Right cardiac atrium (tissue), 5 donors: Measurements from ENCODE around the gene ECSCR. TPM values are rescaled to one million over a fixed set of nuclear protein-coding genes. Genes with fewer than 3 reads are reported as not detected.
"Not testable (repeated sequence)": the region's sequence is repeated elsewhere in the genome, so short reads cannot be mapped to it uniquely, and the experiment has no call there.

Experiments used
- ATAC-seq, 2 donors: fragments of 200-7000 bp; cut with Tn5 transposase; one replicate each; pipeline versions ENCODE4 v1.8.0 to v1.9.1; 2020; ENCODE audit warnings: moderate library complexity in 2 of 2, mild to moderate bottlenecking in 1 of 2
- DNase-seq, 3 donors: peaks; one replicate each; pipeline ENCODE4 v3.0.0-alpha.2; 2020
- H3K27ac ChIP-seq: one replicate; pipeline ENCODE4 v1.5.1; 2013; ENCODE audit warnings: mild to moderate bottlenecking, low read length, control low read depth, moderate library complexity
- H3K27me3 ChIP-seq: one replicate; pipeline ENCODE4 v1.6.1; 2013; ENCODE audit not compliant: control insufficient read depth, insufficient read depth
- H3K4me1 ChIP-seq: one replicate; pipeline ENCODE4 v1.6.1; 2013; ENCODE audit warnings: low read length; ENCODE audit not compliant: control insufficient read depth, insufficient read depth
- H3K4me3 ChIP-seq: one replicate; pipeline ENCODE4 v1.5.1; 2013; ENCODE audit warnings: low read length, control low read depth
- H3K9me3 ChIP-seq: one replicate; pipeline ENCODE4 v1.6.1; 2013; ENCODE audit warnings: low read length; ENCODE audit not compliant: control insufficient read depth
- WGBS: extraction: QIAGEN DNeasy Blood & Tissue Kit; methylation state at CpG from one replicate; pipeline ENCODE4 v1.1.7; 2013; 5-methylcytosine and 5-hydroxymethylcytosine counted together
- intact Hi-C, 4 donors: fragments of 100-400 bp; cut with DNase I; formaldehyde crosslinking; loops; one replicate each; pipeline versions ENCODE4 v1.11.0 to v1.14.0; 2022 to 2023
- polyA plus RNA-seq: library from polyadenylated mRNA; stranded (reverse); fragments of 200-250 nt; gene quantifications from one replicate; pipeline ENCODE4 v1.2.3, GENCODE V29; 2013
- total RNA-seq, 4 donors: library from RNA; stranded (reverse); fragmentation: NEBNext Ultra II Directional; extraction: Animal tissue kit (Norgen Biotek cat#: 25700); gene quantifications; one replicate each; pipeline ENCODE4 v1.2.1, GENCODE V29; 2021
- donor health status: healthy with polysubstance abuse.
- donor health status: DM: no; HTN: yes; CAD: no.
- donor health status: DM: no; HTN: no; CAD: no.
- donor health status: DM: no; HTN: yes; CAD: no; lungs with severe emphysema.
- donor health status: DM: yes; HTN: yes; CAD: no.

ECSCR gene
- total and polyA plus RNA-seq, 5 donors, result 19.9 to 38.3 (median 21.3) TPM

- H3K27me3 ChIP-seq, result no peaks in the 10 kb centered on the region
- no peak overlapping the region for H3K27ac ChIP-seq
- ATAC-seq, result no peak
- H3K4me3 ChIP-seq, result no peak overlapping the region
- DNase-seq, result no peak
- intact Hi-C loops, result no loop called here
- H3K4me1 ChIP-seq, result peaks cover 2% of the 10 kb centered on the region
- H3K9me3 ChIP-seq, result no peaks in the 10 kb centered on the region
- WGBS, result 64% methylated on average over 4 of the region's 4 CpGs
These were observed 18.6 kb downstream of the ECSCR start for GRCh38 chr5:139443831-139444453.

GRCh38 chr5:139440416-139440815, 22.1 kb downstream of the ECSCR start:
- H3K27me3 ChIP-seq, H3K9me3 ChIP-seq, H3K27ac ChIP-seq, H3K4me3 ChIP-seq, intact Hi-C loops, H3K4me1 ChIP-seq, ATAC-seq: not testable (repeated sequence)
- peak in 1 of 3 donors; percentile 62 for DNase-seq
- WGBS, result 97% methylated on average over 17 of the region's 17 CpGs

- WGBS, result 3% methylated on average over 49 of the region's 49 CpGs
- ATAC-seq (peak; percentile 98 to 99), DNase-seq (peak; percentile 96 to 99 (median 98))
- intact Hi-C loops, result loop anchor here in 1 of 4 donors (10.0 kb wide), 1 partner anchor 46 kb away; the partner anchor contains the start of gene STING1
- Histone ChIP-seq H3K4me3 (peak within 1 kb of the TSS; percentile 95), H3K4me1 (peaks cover 4% of the 10 kb centered on the region), H3K27me3 (no peaks in the 10 kb centered on the region), H3K27ac (peak within 1 kb of the TSS; percentile 97), H3K9me3 (no peaks in the 10 kb centered on the region)
These were observed 23.3 kb downstream of the ECSCR start, which contains the start of gene DNAJC18 for GRCh38 chr5:139439013-139439903. Gene DNAJC18, minus strand, starts transcription at chr5:139439525. Its CDS starts 80 bp downstream, at chr5:139439445.

- no peaks in the 10 kb centered on the region for H3K27me3 ChIP-seq
- 23% methylated on average over 8 of the region's 8 CpGs for WGBS
- H3K4me3 ChIP-seq, result peak overlapping the region; percentile 95
- no peak for ATAC-seq
- H3K4me1 ChIP-seq, result peaks cover 4% of the 10 kb centered on the region
- H3K27ac ChIP-seq, result peak overlapping the region; percentile 46
- H3K9me3 ChIP-seq, result no peaks in the 10 kb centered on the region
- intact Hi-C loops, result loop anchor here in 1 of 4 donors (10.0 kb wide), 1 partner anchor 46 kb away; the partner anchor contains the start of gene STING1
- no peak for DNase-seq
These were observed 23.9 kb downstream of the ECSCR start for GRCh38 chr5:139438707-139439012.

GRCh38 chr5:139435676-139436075, 26.9 kb downstream of the ECSCR start:
- intact Hi-C loops, result loop anchor here in 1 of 4 donors (10.0 kb wide), 1 partner anchor 49 kb away; the partner anchor contains the start of gene STING1

GRCh38 chr5:139431706-139432105, 30.8 kb downstream of the ECSCR start:
- no peaks in the 10 kb centered on the region for H3K9me3 ChIP-seq
- H3K27me3 ChIP-seq, result no peaks in the 10 kb centered on the region
- DNase-seq (no peak), ATAC-seq (no peak)
- H3K4me3 ChIP-seq, result no peak overlapping the region
- no peak overlapping the region for H3K27ac ChIP-seq
- no peaks in the 10 kb centered on the region for H3K4me1 ChIP-seq
- WGBS, result 71% methylated on average over 1 of the region's 1 CpG
- intact Hi-C loops, result loop anchor here in 1 of 4 donors (10.0 kb wide), 1 partner anchor 53 kb away; the partner anchor contains the start of gene STING1

More at GRCh38 chr5:139435676-139436075, 26.9 kb downstream of the ECSCR start:
- Histone ChIP-seq H3K9me3 (no peaks in the 10 kb centered on the region), H3K4me3 (no peak overlapping the region), H3K27ac (no peak overlapping the region), H3K27me3 (no peaks in the 10 kb centered on the region), H3K4me1 (peaks cover 4% of the 10 kb centered on the region)
- ATAC-seq (no peak), DNase-seq (no peak)
- 96% methylated on average over 3 of the region's 3 CpGs for WGBS

- Histone ChIP-seq H3K27ac (no peak overlapping the region), H3K4me3 (no peak overlapping the region), H3K4me1 (no peaks in the 10 kb centered on the region), H3K9me3 (no peaks in the 10 kb centered on the region), H3K27me3 (no peaks in the 10 kb centered on the region)
- 75% methylated on average over 2 of the region's 2 CpGs for WGBS
- DNase-seq (no peak), ATAC-seq (no peak)
- intact Hi-C loops, result loop anchor here in 1 of 4 donors (10.0 kb wide), 1 partner anchor 55 kb away; the partner anchor contains the start of gene STING1
These were observed 32.5 kb downstream of the ECSCR start for GRCh38 chr5:139430015-139430414.

GRCh38 chr5:139426203-139426885, 36.2 kb downstream of the ECSCR start:
- no peaks in the 10 kb centered on the region for H3K27me3 ChIP-seq
- DNase-seq (no peak), ATAC-seq (no peak)
- no peaks in the 10 kb centered on the region for H3K4me1 ChIP-seq
- WGBS, result 70% methylated on average over 8 of the region's 8 CpGs
- intact Hi-C loops, result loop anchor here in 1 of 4 donors (10.0 kb wide), 1 partner anchor 188 kb away; no protein-coding TSS in a partner anchor
- H3K4me3 ChIP-seq, result no peak overlapping the region
- H3K9me3 ChIP-seq, result no peaks in the 10 kb centered on the region
- no peak overlapping the region for H3K27ac ChIP-seq

GRCh38 chr5:139425497-139425896, 37.0 kb downstream of the ECSCR start:
- H3K4me3 ChIP-seq, result no peak overlapping the region
- WGBS, result 87% methylated on average over 5 of the region's 5 CpGs
- no peaks in the 10 kb centered on the region for H3K27me3 ChIP-seq
- H3K27ac ChIP-seq, result no peak overlapping the region
- H3K9me3 ChIP-seq, result no peaks in the 10 kb centered on the region
- DNase-seq, result no peak
- intact Hi-C loops, result loop anchor here in 1 of 4 donors (10.0 kb wide), 1 partner anchor 189 kb away; no protein-coding TSS in a partner anchor
- ATAC-seq, result no peak
- no peaks in the 10 kb centered on the region for H3K4me1 ChIP-seq

- WGBS, result 43% methylated on average over 5 of the region's 5 CpGs
- intact Hi-C loops, result loop anchor here (1.0 to 10.0 kb wide), 4 partner anchors 90 to 192 kb away; no protein-coding TSS in a partner anchor
- H3K27me3 ChIP-seq, result no peaks in the 10 kb centered on the region
- ATAC-seq (peak; percentile 35 to 58), DNase-seq (no peak)
- H3K27ac ChIP-seq, result no peak overlapping the region
- no peak overlapping the region for H3K4me3 ChIP-seq
- no peaks in the 10 kb centered on the region for H3K9me3 ChIP-seq
- H3K4me1 ChIP-seq, result peaks cover 3% of the 10 kb centered on the region
These were observed 40.1 kb downstream of the ECSCR start for GRCh38 chr5:139422307-139422893.
